Erythroblast (primary cell): ENCODE results near the gene CNGA3.

Experiments
- GATA1 ChIP-seq: IDR thresholded peaks from 2 replicates; pipeline ENCODE4 v1.6.1; 2011; ENCODE audit warnings: low read depth, mild to moderate bottlenecking, control low read depth, low read length, moderate library complexity
- POLR2A ChIP-seq: IDR thresholded peaks from 2 replicates; pipeline ENCODE4 v1.6.1; 2011; ENCODE audit warnings: mild to moderate bottlenecking, low read length

DNA sequence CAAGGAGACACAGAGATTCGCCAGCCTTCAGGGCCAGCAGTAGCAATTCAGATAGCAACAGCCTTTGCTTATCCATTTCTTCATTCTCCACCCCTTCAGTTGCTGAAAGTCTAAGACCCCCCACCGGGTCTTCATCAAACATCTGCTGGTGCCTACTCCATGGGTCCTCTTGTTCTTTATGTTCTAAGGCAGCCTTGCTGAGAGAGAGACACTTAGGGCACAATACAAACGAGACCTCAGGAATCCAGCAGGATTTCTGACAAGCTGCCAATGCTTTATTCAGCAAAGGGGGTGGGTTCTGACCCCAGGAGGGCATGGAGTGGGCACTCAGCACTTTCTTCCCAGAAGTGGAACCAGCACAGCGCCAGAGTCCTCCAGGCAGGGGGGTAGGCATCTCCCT lies 36.2 kb upstream of the CNGA3 start:
- no peak for TF ChIP-seq POLR2A
- no peak for TF ChIP-seq GATA1
